ENCODE results near the gene HECW1.

HECW1 gene

DNA sequence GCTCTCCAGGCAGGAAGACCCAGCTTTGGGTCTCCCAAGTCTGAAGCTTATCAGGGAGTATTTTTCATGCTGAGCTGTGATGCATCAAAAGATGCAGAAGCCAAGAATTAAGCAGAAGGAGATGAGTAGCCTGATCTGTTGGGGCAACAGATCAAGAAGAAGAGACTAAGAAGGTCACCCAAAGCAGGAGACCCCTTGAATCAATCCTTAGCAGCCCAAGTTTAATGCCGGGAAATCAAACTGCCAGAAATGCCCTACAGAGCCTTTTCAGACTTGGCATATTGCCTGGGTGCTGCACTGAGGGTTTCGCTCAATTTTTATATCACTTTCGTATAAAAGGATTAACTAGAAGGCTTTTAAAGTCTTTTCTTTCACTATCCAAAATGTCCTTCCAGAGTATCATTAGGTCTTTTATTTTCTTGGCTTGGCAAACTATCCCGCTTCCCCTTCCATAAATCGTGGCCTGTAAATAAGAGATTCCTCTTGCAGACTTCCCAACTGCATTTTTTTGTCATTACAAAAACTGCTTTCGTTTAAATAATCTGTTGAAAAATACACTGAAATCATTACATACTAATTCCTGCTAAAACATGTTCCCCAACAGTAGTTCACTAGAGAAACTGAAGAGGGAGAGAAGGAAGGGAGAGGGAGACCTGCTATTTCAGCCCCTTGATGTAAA is 421.5 kb downstream of the HECW1 start:
- H3K4me3 Mint-ChIP-seq: no peak overlapping the region
- TF ChIP-seq, protein P1, sequence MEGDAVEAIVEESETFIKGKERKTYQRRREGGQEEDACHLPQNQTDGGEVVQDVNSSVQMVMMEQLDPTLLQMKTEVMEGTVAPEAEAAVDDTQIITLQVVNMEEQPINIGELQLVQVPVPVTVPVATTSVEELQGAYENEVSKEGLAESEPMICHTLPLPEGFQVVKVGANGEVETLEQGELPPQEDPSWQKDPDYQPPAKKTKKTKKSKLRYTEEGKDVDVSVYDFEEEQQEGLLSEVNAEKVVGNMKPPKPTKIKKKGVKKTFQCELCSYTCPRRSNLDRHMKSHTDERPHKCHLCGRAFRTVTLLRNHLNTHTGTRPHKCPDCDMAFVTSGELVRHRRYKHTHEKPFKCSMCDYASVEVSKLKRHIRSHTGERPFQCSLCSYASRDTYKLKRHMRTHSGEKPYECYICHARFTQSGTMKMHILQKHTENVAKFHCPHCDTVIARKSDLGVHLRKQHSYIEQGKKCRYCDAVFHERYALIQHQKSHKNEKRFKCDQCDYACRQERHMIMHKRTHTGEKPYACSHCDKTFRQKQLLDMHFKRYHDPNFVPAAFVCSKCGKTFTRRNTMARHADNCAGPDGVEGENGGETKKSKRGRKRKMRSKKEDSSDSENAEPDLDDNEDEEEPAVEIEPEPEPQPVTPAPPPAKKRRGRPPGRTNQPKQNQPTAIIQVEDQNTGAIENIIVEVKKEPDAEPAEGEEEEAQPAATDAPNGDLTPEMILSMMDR (IDR thresholded peaks at IDR 0.05): no peak
- peaks cover 23% of the 10 kb centered on the region for H3K4me1 Mint-ChIP-seq
- no peak overlapping the region for H3K27ac Mint-ChIP-seq
- peaks cover 3% of the 10 kb centered on the region for H3K27me3 Mint-ChIP-seq (ENCODE audit: low read depth, poor library complexity)
- no peaks in the 10 kb centered on the region for H3K36me3 Mint-ChIP-seq (ENCODE audit: low read depth)
- H3K9me3 Mint-ChIP-seq: no peaks in the 10 kb centered on the region
- DNase-seq: no peak

DNA sequence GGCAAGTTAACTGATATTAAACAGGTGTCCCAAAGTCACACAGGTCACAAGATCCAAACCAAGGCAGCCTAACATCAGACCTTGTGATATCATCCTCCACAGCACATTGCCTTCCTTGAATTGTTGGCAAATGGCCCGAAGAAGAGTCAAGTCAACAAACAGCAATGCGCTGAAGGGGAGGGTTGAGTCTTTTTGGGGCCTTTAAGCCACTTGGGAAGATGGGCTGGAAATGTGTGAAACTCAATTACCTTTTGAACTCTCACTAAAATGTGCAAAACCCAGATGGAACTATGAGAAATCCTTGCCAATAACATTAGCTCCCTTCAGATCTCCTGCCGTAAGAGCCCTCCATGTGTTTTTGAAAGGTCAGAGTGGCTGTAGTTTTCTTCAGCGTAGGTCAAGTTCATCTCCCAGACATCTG is 422.6 kb downstream of the HECW1 start:
- no peaks in the 10 kb centered on the region for H3K27me3 Mint-ChIP-seq (ENCODE audit: low read depth, poor library complexity)
- peaks cover 23% of the 10 kb centered on the region for H3K4me1 Mint-ChIP-seq
- H3K36me3 Mint-ChIP-seq (ENCODE audit: low read depth): no peaks in the 10 kb centered on the region
- DNase-seq: no peak
- H3K27ac Mint-ChIP-seq: no peak overlapping the region
- no peak overlapping the region for H3K4me3 Mint-ChIP-seq
- TF ChIP-seq, protein P1 (IDR thresholded peaks at IDR 0.05): no peak
- H3K9me3 Mint-ChIP-seq: no peaks in the 10 kb centered on the region

DNA sequence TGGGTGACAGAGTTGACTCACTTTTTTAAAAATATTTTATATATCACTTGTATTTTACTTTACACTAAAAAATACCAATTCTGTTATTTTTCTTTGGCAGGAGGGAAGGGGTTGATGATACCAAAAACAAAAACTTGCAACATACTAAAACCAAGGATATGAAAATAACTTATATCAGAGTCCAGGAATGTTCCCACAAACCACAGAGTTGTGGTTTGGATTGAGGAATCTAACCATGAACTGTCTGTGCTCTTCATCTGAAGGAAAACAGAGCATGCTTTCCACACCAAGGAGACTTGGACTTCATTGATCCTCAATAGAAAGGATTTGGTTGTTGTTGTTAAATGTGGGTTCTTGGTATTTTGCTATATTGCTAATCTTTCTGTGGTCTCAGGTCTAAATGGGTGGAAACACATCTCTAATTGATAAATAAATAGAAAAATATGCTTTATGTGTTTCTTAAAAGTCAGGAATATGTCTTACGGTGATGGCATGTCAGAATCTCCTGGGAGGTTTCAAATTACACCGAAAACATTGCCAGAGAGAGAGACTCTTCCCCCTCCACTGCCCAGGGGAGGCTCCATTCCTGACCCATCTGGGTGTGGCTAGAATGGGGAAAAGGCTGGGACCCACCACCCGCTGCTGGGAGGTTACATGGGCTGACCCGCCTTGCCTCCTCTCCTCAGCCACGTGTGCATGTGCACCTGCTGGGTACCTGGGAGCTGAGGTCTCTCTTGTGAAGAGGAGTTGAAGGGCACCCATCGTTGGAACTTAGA is 423.6 kb downstream of the HECW1 start:
- Mint-ChIP-seq H3K36me3 (ENCODE audit: low read depth) (no peaks in the 10 kb centered on the region), H3K4me1 (peaks cover 23% of the 10 kb centered on the region), H3K27me3 (ENCODE audit: low read depth, poor library complexity) (no peaks in the 10 kb centered on the region), H3K4me3 (no peak overlapping the region), H3K27ac (no peak overlapping the region), H3K9me3 (no peaks in the 10 kb centered on the region)
- TF ChIP-seq, protein P1 (IDR thresholded peaks at IDR 0.05): no peak
- no peak for DNase-seq

DNA sequence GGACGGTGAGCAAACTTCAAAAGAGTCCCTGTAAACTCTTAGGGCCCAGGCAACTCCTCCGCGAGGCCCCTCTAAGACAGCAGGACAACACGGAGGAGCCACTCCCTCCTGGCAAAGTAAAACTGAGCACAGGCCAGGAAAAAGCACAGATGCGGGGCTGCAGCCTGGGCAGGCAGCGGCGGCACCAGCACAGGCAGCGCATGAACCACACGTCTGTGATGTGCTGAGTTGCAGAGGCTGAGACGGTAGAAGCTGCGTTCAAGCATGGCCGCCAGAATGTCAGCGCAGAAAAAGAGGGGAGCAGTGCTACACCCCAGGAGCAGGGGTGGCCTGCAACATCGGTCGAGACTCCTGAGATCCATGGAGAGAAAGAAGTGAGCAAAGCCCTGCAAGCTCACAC is 424.3 kb downstream of the HECW1 start:
- TF ChIP-seq, protein P1 (IDR thresholded peaks at IDR 0.05): no peak
- H3K27ac Mint-ChIP-seq: no peak overlapping the region
- no peak overlapping the region for H3K4me3 Mint-ChIP-seq
- no peaks in the 10 kb centered on the region for H3K9me3 Mint-ChIP-seq
- no peak for DNase-seq
- no peaks in the 10 kb centered on the region for H3K36me3 Mint-ChIP-seq (ENCODE audit: low read depth)
- peaks cover 23% of the 10 kb centered on the region for H3K4me1 Mint-ChIP-seq
- no peaks in the 10 kb centered on the region for H3K27me3 Mint-ChIP-seq (ENCODE audit: low read depth, poor library complexity)

DNA sequence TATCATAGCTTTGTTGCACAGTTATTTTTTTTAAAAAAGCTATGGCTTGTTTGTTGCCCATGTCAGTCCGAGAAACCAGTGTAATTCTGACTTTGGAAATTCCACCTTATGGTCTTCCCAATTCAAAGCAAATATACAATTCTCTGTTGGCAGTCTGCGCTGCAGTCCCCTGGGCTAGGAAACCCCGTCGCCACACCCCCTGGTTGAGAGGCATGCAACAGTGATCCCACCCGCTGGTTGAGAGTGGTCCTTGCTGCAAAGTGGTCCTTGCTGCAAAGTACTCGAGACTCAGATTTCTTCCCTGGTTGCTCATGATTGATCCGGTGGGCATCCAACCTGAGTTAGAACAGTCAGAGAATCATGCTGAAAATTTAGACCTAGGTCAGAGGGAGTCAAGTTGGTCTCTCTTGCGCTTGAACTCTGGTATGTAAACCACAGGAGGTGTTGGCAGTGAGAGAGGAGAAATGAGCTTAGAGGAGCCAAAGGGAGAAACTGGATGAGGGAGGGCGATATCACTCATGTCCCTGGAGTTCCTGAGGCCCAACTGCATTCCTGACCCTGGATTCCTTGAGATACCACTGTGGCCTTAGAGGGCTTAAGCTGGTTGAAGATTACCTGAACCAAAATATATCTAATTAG is 425.4 kb downstream of the HECW1 start:
- no peak for DNase-seq
- Mint-ChIP-seq H3K4me3 (no peak overlapping the region), H3K9me3 (no peaks in the 10 kb centered on the region), H3K36me3 (ENCODE audit: low read depth) (no peaks in the 10 kb centered on the region), H3K27me3 (ENCODE audit: low read depth, poor library complexity) (no peaks in the 10 kb centered on the region), H3K27ac (no peak overlapping the region), H3K4me1 (peaks cover 23% of the 10 kb centered on the region)
- TF ChIP-seq, protein P1 (IDR thresholded peaks at IDR 0.05): no peak
